GM13976 (cell line): ENCODE results near the gene EPHX1.

ENCODE experiments used
- DNase-seq: peaks from one replicate; pipeline ENCODE4 v3.0.0; 2012; ENCODE audit warnings: low spot score
- CTCF ChIP-seq: IDR thresholded peaks from 2 replicates; pipeline ENCODE4 v1.5.1; 2012; ENCODE audit warnings: borderline replicate concordance, mild to moderate bottlenecking; ENCODE audit not compliant: insufficient read depth; ENCODE audit errors: extremely low read depth, missing control alignments, control extremely low read depth
- in situ Hi-C: fragments of 300-500 bp; cut with MboI; formaldehyde crosslinking; loops from one replicate; pipeline ENCODE4 v1.12.0; 2022; ENCODE audit warnings: low sequenced_read_pairs, mixed read lengths, inconsistent platforms; ENCODE audit not compliant: unreplicated experiment

The EPHX1 gene

GRCh38 chr1:225819346-225820192 lies 9.6 kb downstream of the EPHX1 start:
- in situ Hi-C loops, result no loop called here
- no peak for DNase-seq
- TF ChIP-seq CTCF, result no peak

GRCh38 chr1:225820522-225821120 lies 10.7 kb downstream of the EPHX1 start:
- in situ Hi-C loops, result no loop called here
- no peak for DNase-seq
- TF ChIP-seq CTCF, result no peak

DNA sequence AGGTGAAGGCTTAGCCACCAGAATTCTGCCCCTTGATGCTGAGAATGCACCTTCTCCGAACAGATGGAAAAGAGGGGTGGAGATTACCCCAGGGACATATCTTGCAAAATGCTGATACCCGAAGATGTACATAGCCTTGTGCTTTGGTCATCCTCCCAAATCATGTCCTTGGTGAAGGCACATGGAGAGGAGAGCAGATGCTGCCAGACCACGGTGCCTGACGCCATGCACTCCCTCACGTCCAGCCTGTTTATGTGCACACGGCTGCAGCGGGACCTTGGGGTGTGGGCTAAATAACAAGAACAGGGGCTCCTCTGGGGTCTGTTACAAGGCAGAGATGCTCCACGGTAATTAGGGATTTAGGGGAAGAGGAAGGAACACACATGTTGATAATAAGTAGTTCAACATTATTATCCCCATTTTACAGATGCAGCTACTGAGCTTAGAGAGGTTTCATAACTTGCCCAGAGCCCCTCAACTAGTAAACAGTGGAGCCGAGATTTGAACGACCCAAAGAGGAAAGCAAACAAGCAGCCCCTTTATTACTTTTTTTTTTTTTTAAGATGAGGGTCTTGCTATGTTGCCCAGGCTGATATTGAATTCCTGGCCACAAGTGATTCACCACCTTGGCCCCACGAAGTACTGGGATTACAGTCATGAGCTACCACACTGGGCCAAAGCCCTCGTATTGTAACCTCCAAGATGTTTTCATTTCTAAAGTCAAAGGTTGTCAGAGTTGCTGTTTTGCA lies 12.9 kb downstream of the EPHX1 start:
- no peak for DNase-seq
- TF ChIP-seq CTCF, result no peak
- in situ Hi-C loops, result no loop called here

DNA sequence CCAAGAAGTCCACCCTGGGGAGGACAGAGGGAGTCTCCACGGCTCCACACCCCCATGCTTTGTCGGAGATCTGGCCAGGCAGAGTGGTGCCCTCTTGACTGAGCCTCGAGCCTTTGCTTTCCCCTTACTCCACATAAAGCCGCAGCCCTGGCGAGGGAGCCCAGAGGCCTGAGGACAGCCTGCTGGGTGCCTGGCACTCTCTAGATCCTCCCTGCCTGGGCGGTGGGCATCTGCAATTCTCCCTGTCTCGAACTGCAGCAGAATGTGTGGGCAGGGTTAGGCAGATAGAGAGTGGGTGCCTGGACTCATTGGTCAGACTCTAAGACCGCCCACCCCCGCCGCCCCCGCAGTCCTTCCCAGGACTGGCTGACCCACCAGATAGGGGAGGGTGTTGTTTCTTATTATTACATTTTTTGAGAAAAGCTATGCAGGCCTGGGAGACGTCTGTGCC lies 13.9 kb downstream of the EPHX1 start:
- no peak for TF ChIP-seq CTCF
- in situ Hi-C loops, result no loop called here
- DNase-seq, result no peak

- DNase-seq, result no peak
- in situ Hi-C loops, result no loop called here
- no peak for TF ChIP-seq CTCF
Observed at GRCh38 chr1:225824533-225824941, 14.6 kb downstream of the EPHX1 start.

- no peak for DNase-seq
- no peak for TF ChIP-seq CTCF
- in situ Hi-C loops, result no loop called here
Observed at GRCh38 chr1:225825078-225825477, 15.2 kb downstream of the EPHX1 start.
